Measurements from ENCODE around the gene OR4K2. TPM values are rescaled to one million over a fixed set of nuclear protein-coding genes. Genes with fewer than 3 reads are reported as not detected.

Gene OR4K2
- total RNA-seq, 1 experiment from 2014 or later: not detected

- Histone ChIP-seq H2BK12ac (ENCODE audit: insufficient read length, low read depth, low read length) (no peak overlapping the region), H4K8ac (replicated peaks; ENCODE audit: insufficient read length, low read depth, low read length) (no peak overlapping the region), H4K20me1 (ENCODE audit: control insufficient read depth, insufficient read depth, insufficient read length) (no peaks in the 10 kb centered on the region), H2BK20ac (ENCODE audit: low read depth, low read length, poor library complexity, severe bottlenecking) (no peak overlapping the region), H2BK15ac (ENCODE audit: low read depth, low read length) (no peak overlapping the region), H4K5ac (ENCODE audit: insufficient read length, low read depth, low read length) (no peak overlapping the region), H3K9ac (ENCODE audit: extremely low read depth, insufficient read length, low read length) (no peak overlapping the region), H3K4me2 (ENCODE audit: insufficient read depth, insufficient read length, low read length) (no peak overlapping the region), H3K18ac (ENCODE audit: insufficient read length, low read depth, low read length) (no peak overlapping the region), H2AK5ac (ENCODE audit: insufficient read length, low read length) (no peak overlapping the region), H3K23me2 (ENCODE audit: insufficient read length, low read depth, low read length, poor library complexity, severe bottlenecking) (no peaks in the 10 kb centered on the region), H3K79me2 (ENCODE audit: insufficient read depth, low read length) (no peaks in the 10 kb centered on the region), H2AFZ (ENCODE audit: low read length) (no peak overlapping the region), H3K14ac (ENCODE audit: insufficient read depth, low read length) (no peak overlapping the region), H3K27ac (ENCODE audit: insufficient read length, low read depth, low read length) (no peak overlapping the region), H4K91ac (ENCODE audit: insufficient read length, low read depth, low read length) (no peak overlapping the region), H3K79me1 (ENCODE audit: insufficient read depth, low read depth, low read length, poor library complexity, severe bottlenecking) (no peaks in the 10 kb centered on the region), H2BK5ac (ENCODE audit: insufficient read length, low read length) (no peak overlapping the region), H3K27me3 (ENCODE audit: insufficient read depth, low read length) (peaks cover 2% of the 10 kb centered on the region; the same call in 1 of the 2 replicates), H3K4ac (ENCODE audit: low read depth, low read length) (no peak overlapping the region), H2BK120ac (ENCODE audit: low read depth, low read length, poor library complexity, severe bottlenecking) (no peak overlapping the region), H3K4me1 (ENCODE audit: insufficient read depth, low read length) (no peaks in the 10 kb centered on the region), H3K23ac (ENCODE audit: insufficient read length, low read depth, low read length) (no peak overlapping the region), H3K9me3 (ENCODE audit: control insufficient read depth, low read depth, low read length) (peaks cover 86% of the 10 kb centered on the region), H3T11ph (ENCODE audit: low read length) (no peak overlapping the region), H3K56ac (ENCODE audit: insufficient read length, low read depth, low read length) (no peak overlapping the region)
- no peaks in the 10 kb centered on the region for H3K4me1 Mint-ChIP-seq
- DNase-seq: no peak
- H3K36me3 Mint-ChIP-seq (ENCODE audit: insufficient read depth in 1 of 3, low read depth in 3 of 3): peaks cover 0 to 5% (median 2%) of the 10 kb centered on the region in 3 experiments; a peak in 3 of 7 replicates
- no peak for TF ChIP-seq CTCF (conservative IDR thresholded peaks at IDR 0.05)
- no peaks in the 10 kb centered on the region for H3K27me3 Mint-ChIP-seq (ENCODE audit: low read depth)
- no peak overlapping the region for H3K4me3 Mint-ChIP-seq
- H3K9me3 Mint-ChIP-seq: peaks cover 13 to 14% of the 10 kb centered on the region in 2 experiments
- 100% methylated on average over 1 of the region's 4 CpGs for WGBS (ENCODE audit: extremely low coverage, insufficient read length, low lambda C conversion rate)
- no peak overlapping the region for H3K27ac Mint-ChIP-seq
Measured at GRCh38 chr14:19918553-19919264, 43.8 kb downstream of the OR4K2 start.

Data from H9 (cell line).